GM13977 (cell line): ENCODE results near the gene KRT7.
A peak's percentile ranks its signal among the peaks of the same experiment; 100 is the strongest.
"Not testable (repeated sequence)": the region's sequence is repeated elsewhere in the genome, so short reads cannot be mapped to it uniquely, and the experiment has no call there.

ENCODE experiments used
- DNase-seq: peaks from one replicate; pipeline ENCODE4 v3.0.0; 2012; ENCODE audit warnings: low spot score
- in situ Hi-C: fragments of 300-500 bp; cut with MboI; formaldehyde crosslinking; loops from one replicate; pipeline ENCODE4 v1.12.0; 2022; ENCODE audit warnings: low sequenced_read_pairs, low pct_unique_long_range_greater_than_20kb, mixed read lengths, inconsistent platforms; ENCODE audit not compliant: unreplicated experiment
- TF ChIP-seq, protein P1 (sequence below): IDR thresholded peaks from 2 replicates; pipeline ENCODE4 v1.5.1; 2012; ENCODE audit warnings: mild to moderate bottlenecking, control low read depth; ENCODE audit not compliant: insufficient read depth; ENCODE audit errors: extremely low read depth, missing control alignments

KRT7 gene

DNA sequence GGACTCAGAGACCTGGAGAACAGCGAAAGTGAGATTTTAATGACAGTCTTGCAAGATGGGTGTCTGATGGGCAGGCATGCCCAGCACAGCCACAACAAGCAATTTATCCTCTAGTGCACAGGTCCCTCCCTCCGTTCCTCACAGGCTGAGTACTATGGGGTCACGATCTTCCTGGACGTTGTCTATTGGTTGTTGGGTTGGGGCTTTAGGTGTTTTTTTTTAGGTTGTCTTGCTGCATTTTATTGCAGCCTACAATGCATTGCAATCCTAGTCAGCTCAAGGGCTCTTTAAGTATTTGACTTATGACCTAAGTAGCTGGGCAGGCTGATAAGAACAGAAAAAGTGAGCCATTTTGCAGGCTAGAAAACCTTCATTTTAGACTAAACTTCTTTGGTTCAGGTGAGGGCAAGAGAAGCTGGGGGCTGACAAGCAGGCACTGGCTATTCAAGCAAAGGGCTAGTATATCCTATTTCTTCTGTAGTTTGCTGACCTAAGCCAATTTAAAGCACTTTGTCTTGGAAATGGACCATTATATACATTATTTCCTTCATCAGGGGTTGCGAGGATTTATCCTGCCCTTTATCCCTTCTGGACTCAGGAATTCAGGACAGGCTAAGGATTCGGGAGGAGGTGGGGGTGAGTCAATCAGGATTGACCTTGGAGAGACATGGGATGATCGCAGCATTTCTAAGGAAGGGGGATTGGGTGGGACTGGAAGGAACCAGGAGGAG, 6.0 kb downstream of the KRT7 start:
- in situ Hi-C loops, result no loop called here
- no peak for DNase-seq
- TF ChIP-seq, protein P1, sequence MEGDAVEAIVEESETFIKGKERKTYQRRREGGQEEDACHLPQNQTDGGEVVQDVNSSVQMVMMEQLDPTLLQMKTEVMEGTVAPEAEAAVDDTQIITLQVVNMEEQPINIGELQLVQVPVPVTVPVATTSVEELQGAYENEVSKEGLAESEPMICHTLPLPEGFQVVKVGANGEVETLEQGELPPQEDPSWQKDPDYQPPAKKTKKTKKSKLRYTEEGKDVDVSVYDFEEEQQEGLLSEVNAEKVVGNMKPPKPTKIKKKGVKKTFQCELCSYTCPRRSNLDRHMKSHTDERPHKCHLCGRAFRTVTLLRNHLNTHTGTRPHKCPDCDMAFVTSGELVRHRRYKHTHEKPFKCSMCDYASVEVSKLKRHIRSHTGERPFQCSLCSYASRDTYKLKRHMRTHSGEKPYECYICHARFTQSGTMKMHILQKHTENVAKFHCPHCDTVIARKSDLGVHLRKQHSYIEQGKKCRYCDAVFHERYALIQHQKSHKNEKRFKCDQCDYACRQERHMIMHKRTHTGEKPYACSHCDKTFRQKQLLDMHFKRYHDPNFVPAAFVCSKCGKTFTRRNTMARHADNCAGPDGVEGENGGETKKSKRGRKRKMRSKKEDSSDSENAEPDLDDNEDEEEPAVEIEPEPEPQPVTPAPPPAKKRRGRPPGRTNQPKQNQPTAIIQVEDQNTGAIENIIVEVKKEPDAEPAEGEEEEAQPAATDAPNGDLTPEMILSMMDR, result no peak

DNA sequence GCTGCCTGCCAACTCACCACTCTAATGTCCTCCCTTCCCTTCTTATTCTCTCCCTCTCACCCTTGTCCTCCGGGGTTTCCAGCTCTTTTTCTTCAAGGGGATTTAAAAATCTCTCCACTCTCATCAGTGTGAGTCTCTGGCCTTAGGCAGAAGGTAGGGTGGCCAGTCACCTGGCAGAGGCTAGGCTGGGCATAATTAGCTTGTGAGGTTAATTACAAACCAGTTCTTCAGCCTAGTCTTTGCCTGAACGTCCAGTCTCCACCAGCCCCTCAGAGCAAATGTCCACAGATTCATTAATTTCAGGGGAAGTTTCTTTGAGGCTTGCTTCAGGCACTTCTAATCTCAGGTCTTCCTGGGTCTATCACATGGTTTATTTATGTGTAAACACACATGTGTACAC, 6.7 kb downstream of the KRT7 start:
- TF ChIP-seq, protein P1, result no peak

DNA sequence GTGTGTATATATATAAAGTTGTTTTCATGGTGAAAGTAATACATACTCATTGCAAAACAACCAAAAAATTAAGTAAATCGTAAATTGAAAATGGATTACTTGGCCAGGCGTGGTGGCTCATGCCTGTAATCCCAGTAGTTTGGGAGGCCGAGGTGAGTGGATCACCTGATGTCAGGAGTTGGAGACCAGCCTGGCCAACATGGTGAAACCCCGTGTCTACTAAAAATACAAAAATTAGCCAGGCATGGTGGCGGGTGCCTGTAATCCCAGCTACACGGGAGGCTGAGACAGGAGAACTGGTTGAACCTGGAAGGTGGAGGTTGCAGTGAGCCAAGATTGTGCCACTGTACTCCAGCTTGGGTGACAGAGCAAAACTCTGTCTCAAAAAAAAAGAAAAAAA, 7.2 kb downstream of the KRT7 start:
- in situ Hi-C loops, DNase-seq: not testable (repeated sequence)

More for the DNA sequence above, 6.7 kb downstream of the KRT7 start:
- DNase-seq, result no peak
- in situ Hi-C loops, result no loop called here

DNA sequence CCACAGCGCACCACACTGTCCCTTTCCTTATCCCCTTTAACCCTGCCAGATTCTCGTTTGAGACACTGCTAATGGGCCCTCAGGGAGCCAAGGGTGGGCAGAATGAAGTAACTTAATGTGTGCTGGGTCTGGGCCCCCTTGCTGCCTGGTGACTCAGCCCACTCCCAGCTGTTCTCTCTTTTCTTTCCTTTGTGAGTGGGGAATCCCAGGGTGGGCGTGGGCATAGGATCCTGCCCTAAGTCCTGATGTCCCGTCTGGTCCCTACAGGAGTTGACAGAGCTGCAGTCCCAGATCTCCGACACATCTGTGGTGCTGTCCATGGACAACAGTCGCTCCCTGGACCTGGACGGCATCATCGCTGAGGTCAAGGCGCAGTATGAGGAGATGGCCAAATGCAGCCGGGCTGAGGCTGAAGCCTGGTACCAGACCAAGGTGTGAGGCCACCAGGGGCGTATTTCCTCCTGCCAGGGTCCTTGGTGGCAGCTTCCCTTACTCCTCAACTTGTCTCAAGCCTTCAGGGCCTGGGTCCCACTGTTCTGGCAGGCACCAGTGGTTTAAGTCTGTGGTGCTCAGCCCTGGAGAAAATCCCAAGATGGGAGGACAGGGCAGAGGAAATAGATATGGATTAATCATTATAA, 8.3 kb downstream of the KRT7 start:
- in situ Hi-C loops, result no loop called here
- DNase-seq, result no peak
- TF ChIP-seq, protein P1, result no peak

DNA sequence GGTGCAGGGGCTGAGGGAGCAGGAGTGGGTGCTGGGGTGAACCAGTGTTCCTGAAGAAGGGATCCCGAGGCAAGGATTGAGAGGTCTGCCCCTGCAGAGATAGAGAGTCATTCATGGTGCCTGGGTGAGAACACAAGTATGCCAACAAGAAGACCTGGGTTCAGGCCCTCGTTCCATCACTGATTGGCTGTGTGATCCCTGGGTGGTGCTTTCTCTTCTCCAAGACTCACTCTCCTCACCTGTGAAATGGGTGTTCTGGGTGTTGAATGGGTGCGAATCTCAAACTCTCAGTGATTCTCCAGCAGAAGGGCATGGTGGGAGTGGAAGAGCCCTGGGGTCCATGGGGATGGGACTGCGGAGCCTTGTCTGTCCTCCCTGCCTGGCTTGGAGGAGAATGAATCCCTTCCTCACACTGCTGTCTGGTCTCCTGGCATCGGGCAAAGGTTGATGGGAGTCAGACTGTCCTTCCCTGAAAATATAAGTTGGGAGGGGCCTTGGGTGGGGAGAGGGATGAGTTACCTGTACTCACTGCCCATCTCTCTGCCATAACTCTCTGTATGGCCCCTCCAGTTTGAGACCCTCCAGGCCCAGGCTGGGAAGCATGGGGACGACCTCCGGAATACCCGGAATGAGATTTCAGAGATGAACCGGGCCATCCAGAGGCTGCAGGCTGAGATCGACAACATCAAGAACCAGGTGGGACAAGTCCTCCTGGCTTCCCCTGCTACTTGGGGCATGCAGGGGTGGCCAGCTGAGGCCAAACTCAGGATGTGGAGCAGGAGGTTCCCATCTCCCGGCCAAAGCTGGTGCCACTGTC, 9.6 kb downstream of the KRT7 start:
- in situ Hi-C loops, result no loop called here
- TF ChIP-seq, protein P1, result no peak
- DNase-seq, result peak; percentile 11

DNA sequence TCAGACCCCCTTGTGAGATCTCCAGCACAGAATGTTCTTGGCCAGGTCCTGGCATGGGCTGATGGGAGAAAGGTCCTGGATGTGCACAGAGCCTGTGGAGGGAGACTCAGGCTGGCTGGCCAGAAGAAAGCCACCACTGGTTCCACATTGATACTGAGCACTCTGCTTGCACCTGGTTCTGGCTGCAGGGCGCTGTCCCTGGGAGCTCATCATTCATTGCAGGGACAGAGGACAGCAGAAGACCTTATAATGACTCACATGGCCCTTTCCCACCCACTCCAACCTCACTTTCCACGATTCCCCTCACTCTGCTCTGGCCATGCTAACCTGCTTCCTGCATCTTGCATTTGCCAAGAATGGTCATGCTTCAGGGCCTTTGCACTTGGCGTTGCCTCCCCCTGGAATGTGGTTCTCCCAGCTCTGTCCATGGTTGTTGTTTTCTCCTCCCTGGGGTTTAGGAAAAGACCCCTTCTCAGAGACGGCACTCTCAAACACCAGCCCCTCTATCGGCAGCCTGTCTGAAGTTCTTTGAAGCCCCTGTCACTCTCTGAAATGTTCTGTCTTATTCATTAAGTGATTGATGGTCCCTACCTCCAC, 10.3 kb downstream of the KRT7 start:
- in situ Hi-C loops, result no loop called here
- DNase-seq, result peak; percentile 18
- TF ChIP-seq, protein P1, result no peak
